Liver (tissue), 9 donors: ENCODE results near the gene MFAP2. TPM values are rescaled to one million over a fixed set of nuclear protein-coding genes. Genes with fewer than 3 reads are reported as not detected.
"Not testable (repeated sequence)": the region's sequence is repeated elsewhere in the genome, so short reads cannot be mapped to it uniquely, and the experiment has no call there.

Experiments used
- DNase-seq: peaks from one replicate; pipeline ENCODE4 v3.0.0-alpha.2; 2017; ENCODE audit warnings: low spot score
- H3K27ac ChIP-seq, 2 donors: one replicate each; pipeline ENCODE4 v1.7.0; 2013; ENCODE audit warnings: inconsistent platforms in 2 of 2, low read length in 2 of 2, control low read depth in 1 of 2, low read depth in 1 of 2, mild to moderate bottlenecking in 1 of 2
- H3K27me3 ChIP-seq, 4 donors: one replicate each; pipeline versions ENCODE4 v1.6.1 to v1.7.0; 2013; ENCODE audit warnings: low read length in 3 of 4, inconsistent platforms in 1 of 4, mild to moderate bottlenecking in 1 of 4, moderate library complexity in 1 of 4; ENCODE audit not compliant: control insufficient read depth in 4 of 4, insufficient read depth in 4 of 4
- H3K36me3 ChIP-seq, 4 donors: one replicate each; pipeline versions ENCODE4 v1.6.1 to v1.7.0; 2013; ENCODE audit warnings: low read length in 3 of 4, mild to moderate bottlenecking in 3 of 4, low read depth in 1 of 4, moderate library complexity in 1 of 4; ENCODE audit not compliant: control insufficient read depth in 4 of 4, insufficient read depth in 3 of 4
- H3K4me1 ChIP-seq, 4 donors: one replicate each; pipeline versions ENCODE4 v1.6.1 to v1.7.0; 2013; ENCODE audit warnings: low read length in 3 of 4, mild to moderate bottlenecking in 3 of 4, moderate library complexity in 1 of 4; ENCODE audit not compliant: control insufficient read depth in 4 of 4, insufficient read depth in 4 of 4
- H3K4me3 ChIP-seq, 3 donors: one replicate each; pipeline versions ENCODE4 v1.6.1 to v1.7.0; 2013; ENCODE audit warnings: low read length in 3 of 3, control low read depth in 1 of 3, low read depth in 1 of 3, mild to moderate bottlenecking in 1 of 3
- H3K9ac ChIP-seq, 2 donors: one replicate each; pipeline ENCODE4 v1.7.0; 2013; ENCODE audit warnings: low read length in 2 of 2, mild to moderate bottlenecking in 2 of 2, moderate library complexity in 2 of 2, control low read depth in 1 of 2, low read depth in 1 of 2
- H3K9me3 ChIP-seq, 4 donors: one replicate each; pipeline versions ENCODE4 v1.6.1 to v1.7.0; 2013; ENCODE audit warnings: low read length in 3 of 4; ENCODE audit not compliant: control insufficient read depth in 4 of 4
- EGR1 ChIP-seq, 2 donors: IDR thresholded peaks; 2 replicates each; pipeline ENCODE4 v1.6.1; 2016 to 2018; ENCODE audit warnings: antibody characterized with exemption in 2 of 2, low read depth in 2 of 2
- FOXA1 ChIP-seq: IDR thresholded peaks from 2 replicates; pipeline ENCODE4 v1.6.1; 2016; ENCODE audit warnings: antibody characterized with exemption
- FOXA2 ChIP-seq: IDR thresholded peaks from 2 replicates; pipeline ENCODE4 v1.6.1; 2016; ENCODE audit warnings: antibody characterized with exemption
- GABPA ChIP-seq, 2 donors: IDR thresholded peaks in 1 of 2; conservative IDR thresholded peaks in 1 of 2; 2 replicates each; pipeline ENCODE4 v1.6.1; 2016; ENCODE audit warnings: antibody characterized with exemption in 2 of 2, mild to moderate bottlenecking in 1 of 2, moderate library complexity in 1 of 2
- HNF4A ChIP-seq, 2 donors: conservative IDR thresholded peaks; 2 replicates each; pipeline ENCODE4 v1.6.1; 2016; ENCODE audit warnings: antibody characterized with exemption in 2 of 2, mild to moderate bottlenecking in 2 of 2
- JUND ChIP-seq, 2 donors: IDR thresholded peaks; 2 replicates each; pipeline ENCODE4 v1.6.1; 2016; ENCODE audit warnings: antibody characterized with exemption in 2 of 2
- RAD21 ChIP-seq, 2 donors: IDR thresholded peaks; 2 replicates each; pipeline ENCODE4 v1.6.1; 2016; ENCODE audit warnings: antibody characterized with exemption in 2 of 2, mild to moderate bottlenecking in 2 of 2
- SP1 ChIP-seq: IDR thresholded peaks from 2 replicates; pipeline ENCODE4 v1.6.1; 2018; ENCODE audit warnings: antibody characterized with exemption, mild to moderate bottlenecking
- TAF1 ChIP-seq: conservative IDR thresholded peaks from 2 replicates; pipeline ENCODE4 v1.6.1; 2016; ENCODE audit warnings: antibody characterized with exemption, mild to moderate bottlenecking
- YY1 ChIP-seq: IDR thresholded peaks from 2 replicates; pipeline ENCODE4 v1.6.1; 2016; ENCODE audit warnings: antibody characterized with exemption, mild to moderate bottlenecking
- WGBS: extraction: QIAGEN DNeasy Blood & Tissue Kit; methylation state at CpG from one replicate; pipeline ENCODE4 v1.1.7; 2013; 5-methylcytosine and 5-hydroxymethylcytosine counted together
- polyA plus RNA-seq, 2 donors: library from polyadenylated mRNA; stranded (reverse) in 1 of 2; unstranded in 1 of 2; fragments of 200-250 nt in 1 of 2; fragments of >200 nt in 1 of 2; fragmentation: Nextera tagmentation in 1 of 2; extraction: Ambion mirVana in 1 of 2; gene quantifications; one replicate each; pipeline versions ENCODE4 v1.2.1 to v1.2.3, GENCODE V29; 2013 to 2015
- total RNA-seq, 2 donors: library from RNA; depleted of rRNA; stranded (reverse); fragments of >200 nt; gene quantifications; one replicate each; pipeline ENCODE4 v1.2.3, GENCODE V29; 2014
- TF ChIP-seq, protein P1 (sequence below): fragments of 150-350 bp; IDR thresholded peaks from 2 replicates; pipeline ENCODE4 v1.5.1; 2017; ENCODE audit warnings: improper control_type of control experiment, low read depth, low read length; ENCODE audit not compliant: missing input control
- TF ChIP-seq, protein P2 (sequence below): IDR thresholded peaks from 2 replicates; pipeline ENCODE4 v1.6.1; 2016; ENCODE audit warnings: antibody characterized with exemption
- TF ChIP-seq, protein P3 (sequence below): IDR thresholded peaks from 2 replicates; pipeline ENCODE4 v1.6.1; 2016; ENCODE audit warnings: antibody characterized with exemption
- TF ChIP-seq, protein P4 (sequence below): IDR thresholded peaks from 2 replicates; pipeline ENCODE4 v1.6.1; 2016; ENCODE audit warnings: antibody characterized with exemption, mild to moderate bottlenecking
- donor health status: healthy.
- donor health status: healthy.
- donor health status: healthy.
- donor health status: healthy.
- donor health status: healthy.

MFAP2 gene
- total and polyA plus RNA-seq, 4 donors, result 0.25 to 1.4 (median 0.74) TPM

DNA sequence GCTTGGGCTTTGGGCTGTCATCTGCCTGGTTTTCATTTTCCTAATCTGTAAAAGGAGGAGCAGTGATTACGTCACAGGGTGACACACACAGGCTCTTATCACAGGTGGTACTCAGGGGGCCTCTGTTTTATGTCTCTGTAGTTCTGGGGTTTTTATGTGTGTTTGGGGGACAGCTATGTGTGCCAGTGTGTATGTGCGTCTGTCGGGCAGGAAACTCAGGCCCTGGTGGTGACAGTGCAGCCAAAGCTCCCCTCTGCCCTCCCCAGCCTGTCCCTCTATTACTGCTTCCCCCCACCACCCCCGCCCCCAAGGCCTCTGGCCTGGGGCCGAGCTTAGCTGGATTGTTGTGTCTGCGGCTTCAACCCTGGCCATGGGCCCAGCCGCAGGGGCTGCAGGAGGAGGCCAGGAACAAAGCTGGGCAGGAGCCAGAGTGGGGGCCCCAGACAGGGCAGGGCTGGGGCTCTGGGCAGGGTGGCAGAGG is 13.3 kb downstream of the MFAP2 start (continued):
- TF ChIP-seq EGR1 (IDR thresholded peaks at IDR 0.05; ENCODE audit: low read depth in 2 of 2) (no peak), JUND (IDR thresholded peaks at IDR 0.05) (no peak), SP1 (no peak), RAD21 (IDR thresholded peaks at IDR 0.05) (no peak), GABPA (IDR thresholded peaks at IDR 0.05 in 1 of 2, conservative IDR thresholded peaks at IDR 0.05 in 1 of 2) (no peak)
- TF ChIP-seq, protein P1, sequence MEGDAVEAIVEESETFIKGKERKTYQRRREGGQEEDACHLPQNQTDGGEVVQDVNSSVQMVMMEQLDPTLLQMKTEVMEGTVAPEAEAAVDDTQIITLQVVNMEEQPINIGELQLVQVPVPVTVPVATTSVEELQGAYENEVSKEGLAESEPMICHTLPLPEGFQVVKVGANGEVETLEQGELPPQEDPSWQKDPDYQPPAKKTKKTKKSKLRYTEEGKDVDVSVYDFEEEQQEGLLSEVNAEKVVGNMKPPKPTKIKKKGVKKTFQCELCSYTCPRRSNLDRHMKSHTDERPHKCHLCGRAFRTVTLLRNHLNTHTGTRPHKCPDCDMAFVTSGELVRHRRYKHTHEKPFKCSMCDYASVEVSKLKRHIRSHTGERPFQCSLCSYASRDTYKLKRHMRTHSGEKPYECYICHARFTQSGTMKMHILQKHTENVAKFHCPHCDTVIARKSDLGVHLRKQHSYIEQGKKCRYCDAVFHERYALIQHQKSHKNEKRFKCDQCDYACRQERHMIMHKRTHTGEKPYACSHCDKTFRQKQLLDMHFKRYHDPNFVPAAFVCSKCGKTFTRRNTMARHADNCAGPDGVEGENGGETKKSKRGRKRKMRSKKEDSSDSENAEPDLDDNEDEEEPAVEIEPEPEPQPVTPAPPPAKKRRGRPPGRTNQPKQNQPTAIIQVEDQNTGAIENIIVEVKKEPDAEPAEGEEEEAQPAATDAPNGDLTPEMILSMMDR, result no peak
- TF ChIP-seq, protein P2, sequence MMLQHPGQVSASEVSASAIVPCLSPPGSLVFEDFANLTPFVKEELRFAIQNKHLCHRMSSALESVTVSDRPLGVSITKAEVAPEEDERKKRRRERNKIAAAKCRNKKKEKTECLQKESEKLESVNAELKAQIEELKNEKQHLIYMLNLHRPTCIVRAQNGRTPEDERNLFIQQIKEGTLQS, result no peak

DNA sequence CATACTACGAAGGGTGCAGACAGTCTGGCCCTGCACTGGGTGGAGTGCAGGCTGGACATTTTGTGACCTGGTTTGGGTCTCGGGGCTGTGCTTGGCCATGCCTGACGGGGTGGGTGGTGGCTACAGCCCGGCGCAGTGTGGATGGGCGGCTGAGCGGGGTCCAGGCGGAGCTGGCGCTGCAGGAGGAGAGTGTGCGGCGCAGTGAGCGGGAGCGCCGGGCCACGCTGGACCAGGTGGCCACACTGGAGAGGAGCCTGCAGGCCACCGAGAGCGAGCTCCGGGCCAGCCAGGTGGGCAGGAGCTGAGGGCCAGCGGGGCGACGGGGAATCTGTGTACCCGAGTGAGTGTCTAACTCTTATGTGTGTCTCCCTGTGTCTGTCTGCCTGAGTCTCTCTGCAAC is 14.1 kb downstream of the MFAP2 start:
- DNase-seq, result no peak
- H3K27me3 ChIP-seq, result no peaks in the 10 kb centered on the region
- no peaks in the 10 kb centered on the region for H3K9me3 ChIP-seq
- no peak overlapping the region for H3K4me3 ChIP-seq
- peaks cover 0 to 3% (median 2%) of the 10 kb centered on the region in 4 donors for H3K36me3 ChIP-seq
- TF ChIP-seq HNF4A (conservative IDR thresholded peaks at IDR 0.05), result no peak
- TF ChIP-seq YY1, result no peak
- no peak for TF ChIP-seq FOXA1
- TF ChIP-seq, protein P3, sequence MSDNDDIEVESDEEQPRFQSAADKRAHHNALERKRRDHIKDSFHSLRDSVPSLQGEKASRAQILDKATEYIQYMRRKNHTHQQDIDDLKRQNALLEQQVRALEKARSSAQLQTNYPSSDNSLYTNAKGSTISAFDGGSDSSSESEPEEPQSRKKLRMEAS, result no peak
- 97% methylated on average over 22 of the region's 22 CpGs for WGBS
- H3K9ac ChIP-seq, result no peak overlapping the region
- no peaks in the 10 kb centered on the region for H3K4me1 ChIP-seq
- no peak overlapping the region for H3K27ac ChIP-seq

DNA sequence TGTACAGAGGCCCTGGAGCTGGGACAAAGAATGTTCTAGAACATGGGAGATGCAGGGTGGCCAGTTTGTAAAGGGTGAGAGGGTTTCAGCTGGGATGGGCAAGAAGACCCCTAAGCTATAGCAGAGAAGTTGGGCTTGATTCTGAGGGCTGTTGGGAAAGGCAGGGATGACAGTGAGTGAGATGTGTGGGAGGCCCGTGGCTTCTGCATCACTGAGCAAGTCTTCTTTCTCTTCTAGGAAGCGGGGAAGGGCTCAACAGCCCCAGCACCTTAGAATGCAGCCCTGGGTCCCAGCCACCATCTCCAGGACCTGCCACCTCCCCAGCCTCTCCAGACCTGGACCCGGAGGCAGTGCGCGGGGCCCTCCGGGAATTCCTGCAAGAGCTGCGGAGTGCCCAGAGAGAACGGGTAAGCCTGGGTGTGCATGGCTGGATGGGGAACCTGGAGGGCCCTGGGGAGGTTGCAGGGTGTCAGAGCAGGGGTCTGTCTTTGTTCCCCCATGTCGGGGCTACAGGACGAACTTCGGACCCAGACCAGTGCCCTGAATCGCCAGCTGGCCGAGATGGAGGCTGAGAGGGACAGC is 14.8 kb downstream of the MFAP2 start:
- TF ChIP-seq SP1 (no peak), TAF1 (no peak), EGR1 (IDR thresholded peaks at IDR 0.05; ENCODE audit: low read depth in 2 of 2) (no peak), GABPA (IDR thresholded peaks at IDR 0.05 in 1 of 2, conservative IDR thresholded peaks at IDR 0.05 in 1 of 2) (no peak), FOXA2 (no peak)
- TF ChIP-seq, protein P4, sequence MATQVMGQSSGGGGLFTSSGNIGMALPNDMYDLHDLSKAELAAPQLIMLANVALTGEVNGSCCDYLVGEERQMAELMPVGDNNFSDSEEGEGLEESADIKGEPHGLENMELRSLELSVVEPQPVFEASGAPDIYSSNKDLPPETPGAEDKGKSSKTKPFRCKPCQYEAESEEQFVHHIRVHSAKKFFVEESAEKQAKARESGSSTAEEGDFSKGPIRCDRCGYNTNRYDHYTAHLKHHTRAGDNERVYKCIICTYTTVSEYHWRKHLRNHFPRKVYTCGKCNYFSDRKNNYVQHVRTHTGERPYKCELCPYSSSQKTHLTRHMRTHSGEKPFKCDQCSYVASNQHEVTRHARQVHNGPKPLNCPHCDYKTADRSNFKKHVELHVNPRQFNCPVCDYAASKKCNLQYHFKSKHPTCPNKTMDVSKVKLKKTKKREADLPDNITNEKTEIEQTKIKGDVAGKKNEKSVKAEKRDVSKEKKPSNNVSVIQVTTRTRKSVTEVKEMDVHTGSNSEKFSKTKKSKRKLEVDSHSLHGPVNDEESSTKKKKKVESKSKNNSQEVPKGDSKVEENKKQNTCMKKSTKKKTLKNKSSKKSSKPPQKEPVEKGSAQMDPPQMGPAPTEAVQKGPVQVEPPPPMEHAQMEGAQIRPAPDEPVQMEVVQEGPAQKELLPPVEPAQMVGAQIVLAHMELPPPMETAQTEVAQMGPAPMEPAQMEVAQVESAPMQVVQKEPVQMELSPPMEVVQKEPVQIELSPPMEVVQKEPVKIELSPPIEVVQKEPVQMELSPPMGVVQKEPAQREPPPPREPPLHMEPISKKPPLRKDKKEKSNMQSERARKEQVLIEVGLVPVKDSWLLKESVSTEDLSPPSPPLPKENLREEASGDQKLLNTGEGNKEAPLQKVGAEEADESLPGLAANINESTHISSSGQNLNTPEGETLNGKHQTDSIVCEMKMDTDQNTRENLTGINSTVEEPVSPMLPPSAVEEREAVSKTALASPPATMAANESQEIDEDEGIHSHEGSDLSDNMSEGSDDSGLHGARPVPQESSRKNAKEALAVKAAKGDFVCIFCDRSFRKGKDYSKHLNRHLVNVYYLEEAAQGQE, result no peak
- Histone ChIP-seq H3K27me3 (no peaks in the 10 kb centered on the region), H3K27ac (no peak overlapping the region), H3K4me1 (peaks cover 0 to 4% (median under 1%) of the 10 kb centered on the region in 4 donors), H3K9me3 (no peaks in the 10 kb centered on the region), H3K4me3 (no peak overlapping the region), H3K36me3 (peaks cover 0 to 3% (median 2%) of the 10 kb centered on the region in 4 donors), H3K9ac (no peak overlapping the region)
- 92% methylated on average over 13 of the region's 13 CpGs for WGBS
- no peak for DNase-seq

DNA sequence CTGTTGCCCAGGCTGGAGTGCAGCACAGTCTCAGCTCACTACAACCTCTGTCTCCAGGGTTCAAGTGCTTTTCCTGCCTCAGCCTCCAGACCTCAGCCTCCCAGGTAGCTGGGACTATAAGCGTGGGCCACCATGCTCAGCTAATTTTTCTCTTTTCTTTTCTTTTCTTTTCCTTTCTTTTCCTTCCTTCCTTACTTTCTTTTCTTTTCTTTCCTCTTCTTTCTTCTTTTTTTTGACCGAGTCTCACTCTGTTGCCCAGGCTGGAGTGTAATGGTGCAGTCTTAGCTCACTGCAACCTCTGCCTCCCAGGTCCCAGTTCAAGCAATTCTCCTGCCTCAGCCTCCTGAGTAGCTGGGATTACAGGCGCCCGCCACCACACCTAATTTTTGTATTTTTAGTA is 16.3 kb downstream of the MFAP2 start:
- WGBS, result 97% methylated on average over 4 of the region's 4 CpGs
- H3K9ac ChIP-seq, H3K9me3 ChIP-seq, DNase-seq, H3K27me3 ChIP-seq, H3K4me3 ChIP-seq, H3K4me1 ChIP-seq, H3K36me3 ChIP-seq, H3K27ac ChIP-seq: not testable (repeated sequence)
